SU-DHL-6 (cell line): Measurements from ENCODE around the gene ELMO2.

Source experiments
- H2AFZ ChIP-seq: fragments of 200-600 bp; sonication (generic); 2 replicates; pipeline ENCODE4 v1.6.1; 2014; ENCODE audit warnings: low read depth, mild to moderate bottlenecking, moderate library complexity, mixed read lengths, antibody characterized with exemption, low read length; ENCODE audit not compliant: severe bottlenecking
- H3F3A ChIP-seq: fragments of 200-600 bp; shearing (Covaris generic); 2 replicates; pipeline ENCODE4 v1.6.0; 2016; ENCODE audit warnings: antibody characterized with exemption, mild to moderate bottlenecking; ENCODE audit not compliant: insufficient read depth
- H3K27ac ChIP-seq: fragments of 200-600 bp; sonication (generic); 2 replicates; pipeline ENCODE4 v1.5.1; 2016; ENCODE audit warnings: low read depth, mild to moderate bottlenecking, low read length, moderate library complexity, mixed read lengths
- H3K27me3 ChIP-seq: fragments of 200-600 bp; sonication (generic), shearing (Covaris generic); 2 replicates; pipeline ENCODE4 v1.6.0; 2014; ENCODE audit warnings: mild to moderate bottlenecking, low read length
- H3K36me3 ChIP-seq: fragments of 200-600 bp; sonication (generic); 2 replicates; pipeline ENCODE4 v1.6.1; 2014; ENCODE audit warnings: mild to moderate bottlenecking, low read length, mixed read lengths
- H3K4me2 ChIP-seq: fragments of 300-600, 200-600 bp; shearing (Covaris generic), sonication (generic); 2 replicates; pipeline ENCODE4 v1.6.0; 2014; ENCODE audit warnings: low read length, low read depth, mild to moderate bottlenecking; ENCODE audit not compliant: poor library complexity, severe bottlenecking
- H3K4me3 ChIP-seq: fragments of 200-600 bp; sonication (generic); 2 replicates; pipeline ENCODE4 v1.5.1; 2014; ENCODE audit warnings: antibody characterized with exemption, low read length, mild to moderate bottlenecking, mixed read lengths; ENCODE audit not compliant: insufficient read depth, poor library complexity, severe bottlenecking
- H3K79me2 ChIP-seq: fragments of 200-600 bp; sonication (generic); 2 replicates; pipeline ENCODE4 v1.6.1; 2014; ENCODE audit warnings: mild to moderate bottlenecking, low read length, moderate library complexity; ENCODE audit not compliant: insufficient read depth
- H3K9ac ChIP-seq: fragments of 200-600 bp; sonication (generic); 2 replicates; pipeline ENCODE4 v1.7.0; 2014; ENCODE audit warnings: mild to moderate bottlenecking, low read length
- H3K9me2 ChIP-seq: fragments of 200-600 bp; sonication (generic); replicated peaks from 2 replicates; pipeline ENCODE4 v1.6.1; 2014; ENCODE audit warnings: low read length; ENCODE audit not compliant: insufficient read depth
- H3K9me3 ChIP-seq: fragments of 200-600 bp; sonication (generic); 2 replicates; pipeline ENCODE4 v1.6.1; 2014; ENCODE audit warnings: low read length, mixed read lengths; ENCODE audit not compliant: insufficient read depth
- H4K20me1 ChIP-seq: fragments of 200-600 bp; sonication (generic); 2 replicates; pipeline ENCODE4 v1.6.1; 2014; ENCODE audit warnings: low read depth, mild to moderate bottlenecking, antibody characterized with exemption, low read length, moderate library complexity, mixed read lengths
- EZH2phosphoT487 ChIP-seq: fragments of 200-600 bp; sonication (generic), shearing (Covaris generic); conservative IDR thresholded peaks from 2 replicates; pipeline ENCODE4 v1.6.1; 2018; ENCODE audit warnings: mild to moderate bottlenecking, antibody characterized with exemption, low read length, moderate library complexity, mixed read lengths
- TF ChIP-seq, protein P1 (sequence below): fragments of 200-600 bp; sonication (generic); IDR thresholded peaks from one replicate; pipeline ENCODE4 v1.5.1; 2017; ENCODE audit warnings: antibody characterized with exemption, mild to moderate bottlenecking, low read length, moderate library complexity; ENCODE audit not compliant: insufficient read depth, poor library complexity, severe bottlenecking

The ELMO2 gene

DNA sequence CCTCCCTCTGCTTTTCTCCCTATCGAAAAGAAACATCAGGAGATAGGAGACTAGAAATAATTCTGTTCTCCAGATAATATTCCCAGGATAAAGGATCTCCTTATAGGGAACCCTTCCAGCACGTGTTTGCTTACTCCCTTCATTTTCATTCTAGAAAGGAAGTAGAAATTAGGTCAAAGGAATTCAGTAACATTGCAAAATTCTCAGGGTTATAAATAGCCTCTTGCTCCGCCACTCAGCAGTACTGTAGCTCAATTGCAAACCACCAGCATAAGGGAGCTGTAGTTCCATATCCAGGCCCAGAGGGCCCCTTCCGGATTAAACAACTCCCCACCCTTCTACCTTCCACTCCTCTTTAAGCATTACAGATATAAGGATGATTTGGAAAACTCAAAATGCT lies 6.2 kb downstream of the ELMO2 start:
- Histone ChIP-seq H3K9ac (no peak overlapping the region), H3K79me2 (peaks cover 5% of the 10 kb centered on the region; the same call in 1 of the 2 replicates), H3K9me2 (no peaks in the 10 kb centered on the region), H3F3A (no peaks in the 10 kb centered on the region), H2AFZ (no peak overlapping the region), H3K9me3 (no peaks in the 10 kb centered on the region), H3K4me3 (no peak overlapping the region), H3K36me3 (no peaks in the 10 kb centered on the region), H3K27ac (no peak overlapping the region), H3K27me3 (no peaks in the 10 kb centered on the region), H4K20me1 (no peaks in the 10 kb centered on the region; the same call in 1 of the 2 replicates), H3K4me2 (no peak overlapping the region)
- TF ChIP-seq, protein P1, sequence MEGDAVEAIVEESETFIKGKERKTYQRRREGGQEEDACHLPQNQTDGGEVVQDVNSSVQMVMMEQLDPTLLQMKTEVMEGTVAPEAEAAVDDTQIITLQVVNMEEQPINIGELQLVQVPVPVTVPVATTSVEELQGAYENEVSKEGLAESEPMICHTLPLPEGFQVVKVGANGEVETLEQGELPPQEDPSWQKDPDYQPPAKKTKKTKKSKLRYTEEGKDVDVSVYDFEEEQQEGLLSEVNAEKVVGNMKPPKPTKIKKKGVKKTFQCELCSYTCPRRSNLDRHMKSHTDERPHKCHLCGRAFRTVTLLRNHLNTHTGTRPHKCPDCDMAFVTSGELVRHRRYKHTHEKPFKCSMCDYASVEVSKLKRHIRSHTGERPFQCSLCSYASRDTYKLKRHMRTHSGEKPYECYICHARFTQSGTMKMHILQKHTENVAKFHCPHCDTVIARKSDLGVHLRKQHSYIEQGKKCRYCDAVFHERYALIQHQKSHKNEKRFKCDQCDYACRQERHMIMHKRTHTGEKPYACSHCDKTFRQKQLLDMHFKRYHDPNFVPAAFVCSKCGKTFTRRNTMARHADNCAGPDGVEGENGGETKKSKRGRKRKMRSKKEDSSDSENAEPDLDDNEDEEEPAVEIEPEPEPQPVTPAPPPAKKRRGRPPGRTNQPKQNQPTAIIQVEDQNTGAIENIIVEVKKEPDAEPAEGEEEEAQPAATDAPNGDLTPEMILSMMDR: no peak
- TF ChIP-seq EZH2phosphoT487: no peak

DNA sequence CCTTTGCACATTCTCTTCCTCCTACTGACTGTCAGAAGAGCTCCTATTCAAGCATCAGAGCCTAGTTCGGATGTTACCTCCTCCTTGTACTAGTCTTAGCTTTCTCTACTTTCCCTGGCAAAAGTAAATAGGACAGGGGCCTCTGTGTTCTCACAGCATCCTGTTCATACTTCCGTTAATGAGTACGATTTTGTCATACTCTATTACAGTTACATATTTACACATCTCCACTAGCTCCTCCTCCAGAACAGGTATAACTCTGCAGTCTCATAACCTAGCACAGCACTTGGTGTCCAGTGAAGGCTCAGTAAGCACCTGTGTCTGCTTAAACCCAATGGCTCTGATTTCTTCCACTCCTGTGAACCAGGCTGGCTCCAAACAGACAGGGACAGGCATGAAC lies 7.0 kb downstream of the ELMO2 start:
- Histone ChIP-seq H3K9me2 (no peaks in the 10 kb centered on the region), H3K27me3 (no peaks in the 10 kb centered on the region), H3K4me2 (no peak overlapping the region), H3K9me3 (no peaks in the 10 kb centered on the region), H3K79me2 (no peaks in the 10 kb centered on the region), H3K27ac (no peak overlapping the region), H3K9ac (no peak overlapping the region), H3K36me3 (no peaks in the 10 kb centered on the region), H3F3A (no peaks in the 10 kb centered on the region), H4K20me1 (no peaks in the 10 kb centered on the region; the same call in 1 of the 2 replicates), H3K4me3 (no peak overlapping the region), H2AFZ (no peak overlapping the region)
- TF ChIP-seq, protein P1: no peak
- TF ChIP-seq EZH2phosphoT487: no peak

DNA sequence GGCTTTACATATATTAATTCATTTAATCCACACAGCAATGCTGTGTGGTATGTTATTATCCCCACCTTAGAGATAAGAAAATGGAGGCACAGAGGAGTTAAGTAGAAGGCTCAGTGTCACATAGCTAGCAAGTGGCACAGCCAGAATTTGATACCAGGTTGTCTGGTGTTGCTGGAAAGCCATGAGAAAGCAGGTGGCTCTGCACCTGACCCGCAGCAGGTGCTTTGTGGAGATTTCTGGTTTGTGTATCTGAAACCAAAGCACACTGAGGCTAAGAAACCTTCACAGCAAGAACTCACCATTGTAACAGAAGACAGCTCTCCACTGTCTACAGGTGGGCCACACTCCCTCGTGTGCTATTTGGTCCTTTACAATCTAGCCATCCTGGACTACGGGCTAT lies 7.5 kb downstream of the ELMO2 start:
- Histone ChIP-seq H3F3A (no peaks in the 10 kb centered on the region), H3K9me3 (no peaks in the 10 kb centered on the region), H3K9ac (no peak overlapping the region), H3K4me2 (no peak overlapping the region), H3K27me3 (no peaks in the 10 kb centered on the region), H4K20me1 (no peaks in the 10 kb centered on the region; the same call in 1 of the 2 replicates), H3K9me2 (no peaks in the 10 kb centered on the region), H3K79me2 (no peaks in the 10 kb centered on the region), H3K4me3 (no peak overlapping the region), H3K36me3 (no peaks in the 10 kb centered on the region), H3K27ac (no peak overlapping the region), H2AFZ (no peak overlapping the region)
- TF ChIP-seq EZH2phosphoT487: no peak
- TF ChIP-seq, protein P1: no peak
